Measurements from ENCODE around the gene RBM20.

DNA sequence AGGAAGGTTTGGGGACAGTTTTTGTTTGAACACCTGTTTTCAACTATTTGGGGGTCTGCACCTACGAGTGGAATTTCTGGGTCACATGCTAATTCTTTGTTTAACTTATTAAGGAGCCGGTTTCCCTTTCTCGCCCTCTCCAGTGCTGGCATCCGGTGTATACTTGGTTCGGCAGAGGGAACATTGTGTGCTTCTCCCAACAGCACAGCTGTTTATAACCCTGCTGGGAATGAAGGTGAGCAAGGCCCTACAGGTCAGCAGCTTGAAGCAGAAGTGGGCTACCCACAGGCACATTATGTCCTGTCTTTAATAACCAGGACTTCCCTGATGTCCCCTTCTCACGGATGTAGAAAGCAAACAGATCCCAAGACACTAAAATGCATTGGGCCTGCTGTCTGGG lies 140.1 kb downstream of the RBM20 start:
- TF ChIP-seq EZH2 (IDR thresholded peaks at IDR 0.05; ENCODE audit: low read depth, unreplicated experiment) (no peak), CREB1 (CRISPR knock-in tag; IDR thresholded peaks at IDR 0.05; ENCODE audit: low read depth) (no peak)
- TF ChIP-seq, protein P1, sequence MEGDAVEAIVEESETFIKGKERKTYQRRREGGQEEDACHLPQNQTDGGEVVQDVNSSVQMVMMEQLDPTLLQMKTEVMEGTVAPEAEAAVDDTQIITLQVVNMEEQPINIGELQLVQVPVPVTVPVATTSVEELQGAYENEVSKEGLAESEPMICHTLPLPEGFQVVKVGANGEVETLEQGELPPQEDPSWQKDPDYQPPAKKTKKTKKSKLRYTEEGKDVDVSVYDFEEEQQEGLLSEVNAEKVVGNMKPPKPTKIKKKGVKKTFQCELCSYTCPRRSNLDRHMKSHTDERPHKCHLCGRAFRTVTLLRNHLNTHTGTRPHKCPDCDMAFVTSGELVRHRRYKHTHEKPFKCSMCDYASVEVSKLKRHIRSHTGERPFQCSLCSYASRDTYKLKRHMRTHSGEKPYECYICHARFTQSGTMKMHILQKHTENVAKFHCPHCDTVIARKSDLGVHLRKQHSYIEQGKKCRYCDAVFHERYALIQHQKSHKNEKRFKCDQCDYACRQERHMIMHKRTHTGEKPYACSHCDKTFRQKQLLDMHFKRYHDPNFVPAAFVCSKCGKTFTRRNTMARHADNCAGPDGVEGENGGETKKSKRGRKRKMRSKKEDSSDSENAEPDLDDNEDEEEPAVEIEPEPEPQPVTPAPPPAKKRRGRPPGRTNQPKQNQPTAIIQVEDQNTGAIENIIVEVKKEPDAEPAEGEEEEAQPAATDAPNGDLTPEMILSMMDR (conservative IDR thresholded peaks at IDR 0.05; ENCODE audit: low read depth in 2 of 2): no peak

Measured in GM23338 (cell line).